Thoracic aorta (tissue), 2 donors: Measurements from ENCODE around the gene NR2F6. TPM values are rescaled to one million over a fixed set of nuclear protein-coding genes. Genes with fewer than 3 reads are reported as not detected.

Source experiments
- ATAC-seq: fragments of 150-250 bp; one replicate; pipeline ENCODE4 v1.8.0; 2017; ENCODE audit warnings: low read depth; ENCODE audit not compliant: insufficient number of reproducible peaks, low FRiP score
- DNase-seq: peaks from one replicate; pipeline ENCODE4 v3.0.0-alpha.2; 2020; ENCODE audit warnings: low spot score
- H3K27ac ChIP-seq, 2 donors: fragments of 200-600 bp; sonication (generic); 1 replicate in 1 of 2; 2 replicates in 1 of 2; pipeline ENCODE4 v1.5.1; 2016; ENCODE audit warnings: mild to moderate bottlenecking in 2 of 2, moderate library complexity in 2 of 2
- H3K27me3 ChIP-seq: fragments of 200-600 bp; sonication (generic); replicated peaks from 2 replicates; pipeline ENCODE4 v1.6.0; 2016; ENCODE audit warnings: mild to moderate bottlenecking; ENCODE audit not compliant: insufficient read depth
- H3K36me3 ChIP-seq: fragments of 200-600 bp; sonication (generic); one replicate; pipeline ENCODE4 v1.5.1; 2016
- H3K4me1 ChIP-seq, 2 donors: fragments of 200-600 bp; sonication (generic); 1 replicate in 1 of 2; 2 replicates in 1 of 2; pipeline versions ENCODE4 v1.5.1 to v1.6.0; 2016; ENCODE audit warnings: low read depth in 2 of 2, mild to moderate bottlenecking in 1 of 2; ENCODE audit not compliant: control insufficient read depth in 1 of 2
- H3K4me3 ChIP-seq: fragments of 200-600 bp; sonication (generic); 2 replicates; pipeline ENCODE4 v1.5.1; 2016; ENCODE audit warnings: mild to moderate bottlenecking
- H3K9me3 ChIP-seq: fragments of 200-600 bp; sonication (generic); 2 replicates; pipeline ENCODE4 v1.5.1; 2016
- total RNA-seq, 2 donors: library from RNA; depleted of rRNA; stranded (reverse); fragments of >200 nt; gene quantifications; one replicate each; pipeline versions ENCODE4 v1.1.0 to v1.2.3, GENCODE V29; 2016
- TF ChIP-seq, protein P1 (sequence below): fragments of 200-600 bp; sonication (generic); IDR thresholded peaks from one replicate; pipeline ENCODE4 v1.5.1; 2019; ENCODE audit warnings: antibody characterized with exemption

Gene NR2F6
- total RNA-seq, 2 donors from 2014 or later = 42.0 to 68.1 TPM

GRCh38 chr19:17236811-17237543, 8.7 kb downstream of the NR2F6 start:
- peak overlapping the region; percentile 53 to 64 for H3K27ac ChIP-seq
- no peak overlapping the region for H3K4me3 ChIP-seq
- no peaks in the 10 kb centered on the region for H3K27me3 ChIP-seq
- peaks cover 20 to 33% of the 10 kb centered on the region in 2 donors for H3K4me1 ChIP-seq
- no peak for ATAC-seq
- H3K9me3 ChIP-seq = no peaks in the 10 kb centered on the region
- DNase-seq = no peak
- peaks cover 12% of the 10 kb centered on the region for H3K36me3 ChIP-seq
- TF ChIP-seq, protein P1, sequence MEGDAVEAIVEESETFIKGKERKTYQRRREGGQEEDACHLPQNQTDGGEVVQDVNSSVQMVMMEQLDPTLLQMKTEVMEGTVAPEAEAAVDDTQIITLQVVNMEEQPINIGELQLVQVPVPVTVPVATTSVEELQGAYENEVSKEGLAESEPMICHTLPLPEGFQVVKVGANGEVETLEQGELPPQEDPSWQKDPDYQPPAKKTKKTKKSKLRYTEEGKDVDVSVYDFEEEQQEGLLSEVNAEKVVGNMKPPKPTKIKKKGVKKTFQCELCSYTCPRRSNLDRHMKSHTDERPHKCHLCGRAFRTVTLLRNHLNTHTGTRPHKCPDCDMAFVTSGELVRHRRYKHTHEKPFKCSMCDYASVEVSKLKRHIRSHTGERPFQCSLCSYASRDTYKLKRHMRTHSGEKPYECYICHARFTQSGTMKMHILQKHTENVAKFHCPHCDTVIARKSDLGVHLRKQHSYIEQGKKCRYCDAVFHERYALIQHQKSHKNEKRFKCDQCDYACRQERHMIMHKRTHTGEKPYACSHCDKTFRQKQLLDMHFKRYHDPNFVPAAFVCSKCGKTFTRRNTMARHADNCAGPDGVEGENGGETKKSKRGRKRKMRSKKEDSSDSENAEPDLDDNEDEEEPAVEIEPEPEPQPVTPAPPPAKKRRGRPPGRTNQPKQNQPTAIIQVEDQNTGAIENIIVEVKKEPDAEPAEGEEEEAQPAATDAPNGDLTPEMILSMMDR = no peak

DNA sequence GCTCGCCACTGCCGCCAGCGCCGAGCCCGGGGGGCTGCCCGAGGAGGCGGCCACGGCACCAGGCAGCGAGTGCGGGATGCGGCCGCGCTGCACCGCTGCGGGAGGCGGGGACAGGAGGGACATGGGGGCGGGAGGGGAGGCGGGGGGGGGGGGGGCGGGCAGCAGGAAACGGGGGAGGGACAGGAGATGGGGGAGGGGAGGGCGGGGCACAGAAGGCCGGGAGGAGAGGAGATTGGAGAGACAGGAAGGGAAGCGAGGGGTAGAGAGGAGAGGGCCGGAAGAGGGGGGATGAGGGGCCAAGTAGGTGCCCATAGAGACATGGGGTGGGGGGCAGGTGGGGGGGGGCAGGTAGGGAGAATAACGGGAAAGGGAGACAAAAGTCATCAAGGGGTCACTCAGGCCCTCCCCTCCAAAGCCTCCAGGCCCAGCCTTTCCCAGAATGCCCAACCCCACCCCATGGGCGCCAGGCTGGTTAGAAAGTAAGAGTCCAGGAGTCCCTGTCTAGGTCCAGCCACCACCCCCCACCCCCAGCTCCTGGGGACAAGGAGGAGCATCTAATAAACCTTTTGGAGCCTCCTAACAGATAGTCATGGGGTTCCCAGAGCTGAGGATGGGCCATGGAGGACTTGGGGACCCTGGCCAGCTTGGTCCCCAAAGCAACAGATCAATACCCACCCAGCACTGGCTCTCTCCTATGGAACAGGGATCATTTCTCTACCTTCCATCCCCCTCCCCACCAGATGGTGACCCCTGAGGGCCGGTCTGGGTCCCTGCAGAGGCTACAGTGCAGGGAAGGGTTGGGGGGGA, 9.5 kb downstream of the NR2F6 start:
- H3K4me1 ChIP-seq = peaks cover 14 to 25% of the 10 kb centered on the region in 2 donors
- TF ChIP-seq, protein P1 = no peak
- ATAC-seq (no peak), DNase-seq (no peak)
- peaks cover 12% of the 10 kb centered on the region for H3K36me3 ChIP-seq
- H3K27ac ChIP-seq = peak overlapping the region; percentile 53 to 64
- peak overlapping the region; percentile 76 for H3K4me3 ChIP-seq
- no peaks in the 10 kb centered on the region for H3K9me3 ChIP-seq
- no peaks in the 10 kb centered on the region for H3K27me3 ChIP-seq

DNA sequence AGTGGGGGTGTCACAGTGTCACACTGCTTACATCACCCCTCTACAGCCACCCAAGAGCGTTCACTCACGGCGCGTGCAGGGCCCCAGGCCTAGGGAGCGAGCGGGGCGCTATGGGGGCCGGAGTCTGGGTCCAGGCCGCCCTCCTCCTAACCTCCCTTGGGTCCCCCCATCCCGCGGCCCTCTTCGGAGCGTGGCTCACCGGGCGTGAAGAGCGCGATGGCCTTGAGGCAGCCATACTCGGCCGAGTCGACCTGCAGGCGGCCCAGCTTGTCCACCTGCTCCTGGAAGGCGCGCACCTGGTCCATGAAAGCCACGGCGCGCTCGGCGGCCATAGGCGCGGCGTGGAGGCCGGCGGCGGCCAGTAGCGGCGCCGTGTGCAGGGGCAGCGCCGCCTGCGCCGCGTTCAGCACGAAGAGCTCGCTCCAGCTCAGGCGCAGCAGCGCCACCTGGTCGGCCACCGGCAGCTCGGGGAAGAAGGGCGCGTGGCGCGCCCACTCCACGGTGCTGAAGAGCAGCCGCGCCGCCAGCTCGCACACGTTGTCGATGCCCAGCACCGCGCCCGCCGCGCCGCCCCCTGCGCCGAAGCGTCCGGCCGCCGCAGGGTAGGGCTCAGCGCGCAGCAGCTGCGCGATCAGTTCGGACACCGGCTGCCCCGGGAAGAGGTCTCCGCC, 10.3 kb downstream of the NR2F6 start:
- peak overlapping the region; percentile 76 for H3K4me3 ChIP-seq
- TF ChIP-seq, protein P1 = peak; percentile 50
- DNase-seq = no peak
- peaks cover 9% of the 10 kb centered on the region for H3K36me3 ChIP-seq
- H3K27ac ChIP-seq = peak overlapping the region; percentile 50 to 60
- H3K9me3 ChIP-seq = no peaks in the 10 kb centered on the region
- no peaks in the 10 kb centered on the region for H3K27me3 ChIP-seq
- H3K4me1 ChIP-seq = peaks cover 12 to 23% of the 10 kb centered on the region in 2 donors
- ATAC-seq = no peak

GRCh38 chr19:17234911-17235299, 10.8 kb downstream of the NR2F6 start:
- no peak for ATAC-seq
- Histone ChIP-seq H3K36me3 (peaks cover 8% of the 10 kb centered on the region), H3K4me3 (peak overlapping the region; percentile 76), H3K27me3 (no peaks in the 10 kb centered on the region), H3K4me1 (peaks cover 12 to 23% of the 10 kb centered on the region in 2 donors), H3K9me3 (no peaks in the 10 kb centered on the region), H3K27ac (peak overlapping the region; percentile 50 to 60)
- TF ChIP-seq, protein P1 = no peak
- no peak for DNase-seq

GRCh38 chr19:17232258-17232657, 13.5 kb downstream of the NR2F6 start:
- Histone ChIP-seq H3K36me3 (peaks cover 11% of the 10 kb centered on the region), H3K4me1 (peaks cover 12 to 31% of the 10 kb centered on the region in 2 donors), H3K4me3 (no peak overlapping the region), H3K27me3 (no peaks in the 10 kb centered on the region), H3K27ac (no peak overlapping the region), H3K9me3 (no peaks in the 10 kb centered on the region)
- DNase-seq = no peak
- ATAC-seq = no peak
- TF ChIP-seq, protein P1 = no peak
